Measurements from ENCODE around the gene HRAS. TPM values are rescaled to one million over a fixed set of nuclear protein-coding genes. Genes with fewer than 3 reads are reported as not detected.

Gene HRAS
- total RNA-seq, 1 donor from 2014 or later, result 43.9 TPM

GRCh38 chr11:567011-567628, 31.7 kb upstream of the HRAS start:
- Mint-ChIP-seq H3K27me3 (no peaks in the 10 kb centered on the region), H3K4me1 (peaks cover 7% of the 10 kb centered on the region), H3K4me3 (peak overlapping the region; percentile 73), H3K27ac (no peak overlapping the region), H3K9me3 (no peaks in the 10 kb centered on the region), H3K36me3 (ENCODE audit: low read depth) (peaks cover 5% of the 10 kb centered on the region)
- TF ChIP-seq CTCF (IDR thresholded peaks at IDR 0.05), result no peak
- ChIA-PET POLR2A (interaction anchor here (1.6 to 1.8 kb wide), 2 partner anchors 61 to 242 kb away, joined by 5 to 9 read pairs; partner anchors contain the start of genes RNH1 and RPLP2), CTCF (no interaction called here)
- ATAC-seq (ENCODE audit: low read depth) (no peak), DNase-seq (no peak)
- intact Hi-C loops (cut with micrococcal nuclease), result no loop called here

- DNase-seq (no peak), ATAC-seq (ENCODE audit: low read depth) (no peak)
- ChIA-PET CTCF (interaction anchor here (1.4 kb wide), 1 partner anchor 11 kb away, joined by 4 read pairs; no protein-coding TSS in a partner anchor), POLR2A (interaction anchor here (0.9 to 1.4 kb wide), 2 partner anchors 9 to 10 kb away, joined by 5 to 7 read pairs; partner anchors contain the start of gene PHRF1)
- intact Hi-C loops (cut with micrococcal nuclease), result no loop called here
- Mint-ChIP-seq H3K27ac (no peak overlapping the region), H3K9me3 (no peaks in the 10 kb centered on the region), H3K4me1 (peaks cover 13% of the 10 kb centered on the region), H3K4me3 (no peak overlapping the region), H3K27me3 (no peaks in the 10 kb centered on the region), H3K36me3 (ENCODE audit: low read depth) (peaks cover 5% of the 10 kb centered on the region)
- no peak for TF ChIP-seq CTCF (IDR thresholded peaks at IDR 0.05)
These were observed 30.6 kb upstream of the HRAS start for GRCh38 chr11:565921-566509.

GRCh38 chr11:563812-564578, 28.6 kb upstream of the HRAS start:
- Mint-ChIP-seq H3K27ac (no peak overlapping the region), H3K36me3 (ENCODE audit: low read depth) (peaks cover 5% of the 10 kb centered on the region), H3K4me3 (no peak overlapping the region), H3K4me1 (peaks cover 18% of the 10 kb centered on the region), H3K27me3 (no peaks in the 10 kb centered on the region), H3K9me3 (no peaks in the 10 kb centered on the region)
- TF ChIP-seq CTCF (IDR thresholded peaks at IDR 0.05), result no peak
- ChIA-PET POLR2A (interaction anchor here (1.2 to 4.8 kb wide), 2 partner anchors 12 to 57 kb away, joined by 3 to 26 read pairs; partner anchors contain the start of genes PHRF1 and RNH1), CTCF (interaction anchor here (1.3 to 1.4 kb wide), 2 partner anchors 9 to 12 kb away, joined by 3 to 5 read pairs; no protein-coding TSS in a partner anchor)
- DNase-seq (no peak), ATAC-seq (ENCODE audit: low read depth) (no peak)
- intact Hi-C loops (cut with micrococcal nuclease), result no loop called here

GRCh38 chr11:563066-563811, 27.9 kb upstream of the HRAS start:
- TF ChIP-seq CTCF (IDR thresholded peaks at IDR 0.05), result no peak
- ATAC-seq (ENCODE audit: low read depth) (no peak), DNase-seq (no peak)
- POLR2A ChIA-PET, result interaction anchor here (1.2 to 4.8 kb wide), 3 partner anchors 13 to 57 kb away, joined by 3 to 26 read pairs (median 4); partner anchors contain the start of genes IRF7, PHRF1 and RNH1
- peaks cover 18% of the 10 kb centered on the region for H3K4me1 Mint-ChIP-seq
- H3K36me3 Mint-ChIP-seq (ENCODE audit: low read depth), result peaks cover 5% of the 10 kb centered on the region
- H3K4me3 Mint-ChIP-seq, result no peak overlapping the region
- CTCF ChIA-PET, result interaction anchor here (1.3 kb wide), 1 partner anchor 8 kb away, joined by 5 read pairs; no protein-coding TSS in a partner anchor
- no peaks in the 10 kb centered on the region for H3K27me3 Mint-ChIP-seq
- intact Hi-C loops (cut with micrococcal nuclease), result no loop called here
- no peaks in the 10 kb centered on the region for H3K9me3 Mint-ChIP-seq
- no peak overlapping the region for H3K27ac Mint-ChIP-seq
